GM19395 (cell line): ENCODE measurements around the gene DBH.
"Not testable (repeated sequence)": the region's sequence is repeated elsewhere in the genome, so short reads cannot be mapped to it uniquely, and the experiment has no call there.

Experiments used
- ATAC-seq: cut with Tn5 transposase; IDR thresholded peaks from one replicate; pipeline ENCODE4 v1.9.1; 2021; ENCODE audit warnings: mild to moderate bottlenecking, moderate library complexity; ENCODE audit not compliant: unreplicated experiment

DBH gene

GRCh38 chr9:133661846-133662540 is 25.8 kb downstream of the DBH start:
- ATAC-seq: no peak

GRCh38 chr9:133664173-133665050 is 28.2 kb downstream of the DBH start:
- no peak for ATAC-seq

- ATAC-seq: no peak
Observed at GRCh38 chr9:133665096-133665495, 28.9 kb downstream of the DBH start.

GRCh38 chr9:133665535-133665934 is 29.4 kb downstream of the DBH start:
- ATAC-seq: no peak

- ATAC-seq: no peak
Observed at GRCh38 chr9:133666387-133666786, 30.2 kb downstream of the DBH start.

GRCh38 chr9:133666845-133667244 is 30.7 kb downstream of the DBH start:
- ATAC-seq: no peak

GRCh38 chr9:133667759-133668450 is 31.7 kb downstream of the DBH start:
- no peak for ATAC-seq

GRCh38 chr9:133669182-133669801 is 33.1 kb downstream of the DBH start:
- ATAC-seq: no peak

GRCh38 chr9:133670466-133670865 is 34.3 kb downstream of the DBH start:
- ATAC-seq: no peak

- ATAC-seq: no peak
Observed at GRCh38 chr9:133671371-133671770, 35.2 kb downstream of the DBH start.

GRCh38 chr9:133672503-133673257 is 36.5 kb downstream of the DBH start:
- ATAC-seq: no peak

- ATAC-seq: no peak
Observed at GRCh38 chr9:133673258-133673655, 37.1 kb downstream of the DBH start.

- no peak for ATAC-seq
Observed at GRCh38 chr9:133674091-133674490, 37.9 kb downstream of the DBH start.

- ATAC-seq: not testable (repeated sequence)
Observed at GRCh38 chr9:133675796-133676195, 39.6 kb downstream of the DBH start.

GRCh38 chr9:133676450-133676849 is 40.3 kb downstream of the DBH start:
- no peak for ATAC-seq

- ATAC-seq: no peak
Observed at GRCh38 chr9:133677126-133678010, 41.2 kb downstream of the DBH start.

GRCh38 chr9:133679056-133679455 is 42.9 kb downstream of the DBH start:
- ATAC-seq: no peak

GRCh38 chr9:133679466-133680061 is 43.4 kb downstream of the DBH start:
- ATAC-seq: no peak
